ENCODE measurements around the gene HCN4.

- TF ChIP-seq CTCF (IDR thresholded peaks at IDR 0.05; ENCODE audit: insufficient read depth, low read depth, low read length): no peak
- TF ChIP-seq EZH2 (IDR thresholded peaks at IDR 0.05; ENCODE audit: insufficient read depth, low read length): no peak
Measured at GRCh38 chr15:73378089-73378488, 9.3 kb upstream of the HCN4 start.
